IPS-18c (cell line): ENCODE data around the gene RNF26.
A peak's percentile ranks its signal among the peaks of the same experiment; 100 is the strongest.

ENCODE experiments used
- H3K4me3 ChIP-seq: 2 replicates; pipeline ENCODE4 v1.7.0; 2013; ENCODE audit warnings: low read depth, mild to moderate bottlenecking, low read length, moderate library complexity; ENCODE audit not compliant: insufficient read depth
- H3K9me3 ChIP-seq: one replicate; pipeline ENCODE4 v1.6.1; 2013; ENCODE audit warnings: mild to moderate bottlenecking, low read length, moderate library complexity; ENCODE audit not compliant: control insufficient read depth, insufficient read depth

Gene RNF26

GRCh38 chr11:119309953-119310681 lies 24.2 kb upstream of the RNF26 start:
- Histone ChIP-seq H3K9me3 (no peaks in the 10 kb centered on the region), H3K4me3 (no peak overlapping the region)

GRCh38 chr11:119310682-119311052 lies 23.7 kb upstream of the RNF26 start:
- H3K4me3 ChIP-seq: no peak overlapping the region
- H3K9me3 ChIP-seq: no peaks in the 10 kb centered on the region

- Histone ChIP-seq H3K4me3 (peak overlapping the region; percentile 77), H3K9me3 (no peaks in the 10 kb centered on the region)
Measured at GRCh38 chr11:119314726-119315125, 19.6 kb upstream of the RNF26 start.

GRCh38 chr11:119315131-119316015 lies 19.0 kb upstream of the RNF26 start:
- Histone ChIP-seq H3K4me3 (peak overlapping the region; percentile 77), H3K9me3 (no peaks in the 10 kb centered on the region)

GRCh38 chr11:119316016-119316728 lies 18.2 kb upstream of the RNF26 start:
- H3K4me3 ChIP-seq: peak overlapping the region; percentile 77
- H3K9me3 ChIP-seq: peaks cover 4% of the 10 kb centered on the region

- peak within 1 kb of the TSS; percentile 77 for H3K4me3 ChIP-seq
- peaks cover 4% of the 10 kb centered on the region for H3K9me3 ChIP-seq
Measured at GRCh38 chr11:119316729-119317591, 17.4 kb upstream of the RNF26 start, which contains the start of gene MCAM. Gene MCAM, minus strand, starts transcription at chr11:119317130. Its CDS starts 29 bp downstream, at chr11:119317101.

- H3K4me3 ChIP-seq: peak overlapping the region; percentile 41; the same call in 1 of the 2 replicates
- peaks cover 4% of the 10 kb centered on the region for H3K9me3 ChIP-seq
Measured at GRCh38 chr11:119317592-119318239, 16.6 kb upstream of the RNF26 start.

GRCh38 chr11:119318240-119319135 lies 15.8 kb upstream of the RNF26 start:
- Histone ChIP-seq H3K4me3 (peak overlapping the region; percentile 20; the same call in 1 of the 2 replicates), H3K9me3 (peaks cover 4% of the 10 kb centered on the region)

GRCh38 chr11:119319136-119319699 lies 15.1 kb upstream of the RNF26 start:
- Histone ChIP-seq H3K9me3 (peaks cover 4% of the 10 kb centered on the region), H3K4me3 (peak overlapping the region; percentile 20)

GRCh38 chr11:119319700-119320239 lies 14.6 kb upstream of the RNF26 start:
- peak overlapping the region; percentile 20 for H3K4me3 ChIP-seq
- H3K9me3 ChIP-seq: peaks cover 4% of the 10 kb centered on the region

GRCh38 chr11:119320240-119320775 lies 14.0 kb upstream of the RNF26 start:
- peaks cover 4% of the 10 kb centered on the region for H3K9me3 ChIP-seq
- peak overlapping the region; percentile 64 for H3K4me3 ChIP-seq

- peaks cover 4% of the 10 kb centered on the region for H3K9me3 ChIP-seq
- peak overlapping the region; percentile 64 for H3K4me3 ChIP-seq
Measured at GRCh38 chr11:119320776-119321524, 13.4 kb upstream of the RNF26 start.

- no peak overlapping the region for H3K4me3 ChIP-seq
- peaks cover 4% of the 10 kb centered on the region for H3K9me3 ChIP-seq
Measured at GRCh38 chr11:119322360-119322739, 12.0 kb upstream of the RNF26 start.

GRCh38 chr11:119322921-119323531 lies 11.3 kb upstream of the RNF26 start:
- Histone ChIP-seq H3K4me3 (no peak overlapping the region), H3K9me3 (peaks cover 4% of the 10 kb centered on the region)
